Suppressor macrophage treated with lipopolysaccharide for 1 hour (primary cell): ENCODE results near the gene IL17RA.

ENCODE experiments used
- DNase-seq, 3 donors: peaks; one replicate each; pipeline ENCODE4 v3.0.0-alpha.2; 2020 to 2022

IL17RA gene

GRCh38 chr22:17158176-17158567 lies 73.4 kb downstream of the IL17RA start:
- no peak for DNase-seq

DNA sequence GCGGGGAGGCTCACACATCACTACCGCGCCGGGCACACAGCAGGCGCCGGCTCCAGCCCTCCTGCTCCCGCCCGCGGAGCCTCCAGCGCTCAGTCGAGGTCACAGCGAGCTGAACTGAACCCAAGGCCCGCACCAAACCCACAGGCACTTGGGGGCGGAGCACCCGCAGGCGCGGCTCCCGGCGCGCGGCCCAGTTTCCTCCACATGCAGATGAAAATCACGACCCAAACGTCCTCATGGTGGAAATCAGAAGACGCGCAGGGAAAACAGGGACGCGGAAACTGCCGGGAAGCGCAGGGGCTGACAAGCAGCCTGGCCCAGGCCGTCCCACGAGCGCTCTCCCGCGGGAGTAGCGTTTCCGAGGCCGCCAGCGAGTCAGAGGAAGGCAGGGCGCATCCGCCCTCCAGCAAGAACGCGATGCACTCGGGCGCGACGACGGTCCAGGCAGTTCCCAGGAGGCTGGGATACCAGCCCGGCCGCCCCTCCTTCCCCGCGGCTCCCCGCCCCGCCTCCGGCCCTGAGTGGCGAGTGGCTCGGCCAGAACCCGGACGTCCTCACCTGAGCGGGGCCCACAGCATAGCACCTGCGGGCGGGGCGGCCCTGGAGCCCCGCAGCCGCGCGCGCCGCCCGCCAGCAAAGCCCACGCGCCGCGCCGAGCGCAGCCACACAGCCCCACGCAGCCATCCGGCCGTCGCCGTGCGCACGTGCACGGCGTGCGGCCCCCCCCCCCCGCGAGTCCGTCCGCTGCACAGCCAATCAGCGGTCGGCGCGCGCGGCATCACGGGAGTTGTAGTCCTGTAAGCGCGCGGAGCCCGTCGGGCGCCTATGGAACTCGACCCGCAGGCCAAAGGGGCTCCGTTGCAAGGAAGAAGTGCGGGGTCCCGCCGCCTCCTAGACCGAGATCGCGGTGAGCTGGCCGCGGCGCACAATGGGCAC lies 74.0 kb downstream of the IL17RA start, which contains the start of gene HDHD5:
Gene HDHD5 (minus strand): TSS at position 710 of the 936 bp plus-strand sequence. CDS start 26 bp downstream, at position 684.
- peak; percentile 94 to 95 (median 94) for DNase-seq

DNA sequence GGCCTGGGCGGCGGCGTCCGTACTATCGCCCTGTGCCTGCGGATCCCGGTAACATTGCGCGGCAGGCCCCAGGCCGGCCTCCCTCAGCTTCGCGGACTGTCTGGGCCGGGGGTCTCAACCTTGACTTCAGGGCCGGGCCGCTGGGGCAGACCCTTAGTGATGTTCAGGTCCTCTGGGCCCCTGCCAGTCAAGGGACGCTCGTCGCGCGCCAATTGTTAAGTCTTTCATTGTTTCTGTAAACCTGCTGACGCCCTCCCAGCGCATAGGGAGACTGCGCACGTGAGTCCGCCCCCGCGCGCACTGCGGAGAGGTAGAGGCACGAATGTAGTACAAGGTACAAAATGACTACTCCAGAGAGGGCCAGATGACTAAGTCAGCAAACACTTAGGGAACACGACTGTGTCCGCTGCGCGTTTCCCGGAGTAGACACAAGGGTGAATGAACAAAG lies 74.7 kb downstream of the IL17RA start:
- DNase-seq, result peak; percentile 37 to 43 (median 40)

DNA sequence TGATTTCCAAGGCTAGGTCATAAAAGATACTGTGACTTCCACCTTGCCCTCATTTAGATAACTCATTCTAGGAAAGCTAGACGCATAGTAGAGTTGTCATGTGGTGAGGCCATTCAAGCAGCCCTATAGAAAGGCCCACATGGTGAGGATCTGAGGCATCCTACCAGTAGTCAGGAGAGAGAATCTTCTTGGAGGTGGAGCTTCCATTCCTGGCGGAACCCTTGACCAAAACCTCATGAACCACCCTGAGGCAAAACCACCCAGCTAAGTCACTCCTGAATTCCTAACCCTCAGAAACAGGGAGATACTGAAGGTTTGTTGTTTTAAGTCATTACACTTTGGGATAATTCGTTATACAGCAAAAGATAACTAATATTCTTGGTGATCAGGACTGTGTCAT lies 77.2 kb downstream of the IL17RA start:
- DNase-seq, result no peak

GRCh38 chr22:17162731-17163130 lies 77.9 kb downstream of the IL17RA start:
- DNase-seq, result no peak

DNA sequence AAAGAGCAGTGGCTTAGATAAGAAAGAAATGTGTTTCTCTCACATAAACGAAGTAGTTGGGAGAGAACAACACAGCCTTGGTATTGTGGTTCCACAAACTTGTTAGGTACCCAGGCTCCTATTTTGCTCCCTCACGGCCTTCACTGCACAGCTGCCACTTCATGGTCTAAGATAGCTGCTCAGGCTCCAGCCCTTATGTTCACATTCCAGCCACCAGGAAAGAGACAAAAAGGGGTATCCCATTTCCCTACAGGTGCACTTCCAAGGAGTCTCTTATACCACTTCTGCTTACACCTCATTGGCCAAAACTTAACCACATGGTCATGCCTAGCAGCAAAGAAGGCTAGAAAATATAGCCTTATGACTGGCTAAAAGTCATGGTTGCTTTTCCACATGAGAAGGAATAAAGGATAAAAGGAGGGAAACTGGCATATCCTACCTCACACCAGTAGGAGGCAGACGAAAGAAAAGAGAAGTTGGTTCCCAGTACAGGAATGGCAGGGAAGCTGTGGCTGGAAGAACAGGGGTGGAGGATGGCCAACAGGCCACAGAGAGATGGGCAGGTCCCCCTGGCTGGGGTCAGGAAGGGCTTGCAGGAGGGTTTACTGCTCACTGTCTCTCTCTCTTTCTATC lies 79.7 kb downstream of the IL17RA start:
- DNase-seq, result peak in 2 of 3 donors; percentile 20 to 28
